Trophoblast cell (in vitro differentiated cells and primary cell): ENCODE measurements around the gene EPB41L2.

Experiments used
- DNase-seq, 2 donors: peaks; one replicate each; pipeline ENCODE4 v3.0.0-alpha.2; 2016
- H2AFZ ChIP-seq: 2 replicates; pipeline ENCODE4 v1.6.1; 2013; ENCODE audit warnings: low read length, moderate library complexity, mild to moderate bottlenecking; ENCODE audit not compliant: insufficient read depth, poor library complexity
- H2AK5ac ChIP-seq: 2 replicates; pipeline ENCODE4 v1.6.1; 2013; ENCODE audit warnings: mild to moderate bottlenecking, low read length
- H2BK120ac ChIP-seq: 2 replicates; pipeline ENCODE4 v1.6.1; 2013; ENCODE audit warnings: low read length, mild to moderate bottlenecking, moderate library complexity; ENCODE audit not compliant: insufficient read depth, poor library complexity
- H2BK12ac ChIP-seq: 2 replicates; pipeline ENCODE4 v1.6.1; 2013; ENCODE audit warnings: mild to moderate bottlenecking, low read length, moderate library complexity
- H2BK5ac ChIP-seq: 2 replicates; pipeline ENCODE4 v1.6.1; 2013; ENCODE audit warnings: low read length, low read depth, moderate library complexity, mild to moderate bottlenecking; ENCODE audit not compliant: poor library complexity
- H3K14ac ChIP-seq: 2 replicates; pipeline ENCODE4 v1.6.1; 2013; ENCODE audit warnings: mild to moderate bottlenecking, low read length
- H3K18ac ChIP-seq: 2 replicates; pipeline ENCODE4 v1.6.1; 2013; ENCODE audit warnings: mild to moderate bottlenecking, low read length
- H3K23ac ChIP-seq: 2 replicates; pipeline ENCODE4 v1.6.1; 2013; ENCODE audit warnings: low read length
- H3K27ac ChIP-seq: 2 replicates; pipeline ENCODE4 v1.5.1; 2013; ENCODE audit warnings: low read depth, mild to moderate bottlenecking, inconsistent platforms, low read length, moderate library complexity
- H3K27me3 ChIP-seq: 2 replicates; pipeline ENCODE4 v1.6.1; 2013; ENCODE audit warnings: inconsistent platforms, mild to moderate bottlenecking, low read length, moderate library complexity; ENCODE audit not compliant: insufficient read depth
- H3K36me3 ChIP-seq, 2 experiments: 1 replicate in 1 of 2; 2 replicates in 1 of 2; pipeline ENCODE4 v1.6.1; 2013; ENCODE audit warnings: low read length in 2 of 2, mild to moderate bottlenecking in 2 of 2, moderate library complexity in 1 of 2; ENCODE audit not compliant: insufficient read depth in 2 of 2, control insufficient read depth in 1 of 2
- H3K4ac ChIP-seq: 2 replicates; pipeline ENCODE4 v1.6.1; 2013; ENCODE audit warnings: low read depth, mild to moderate bottlenecking, low read length, moderate library complexity
- H3K4me1 ChIP-seq, 2 experiments: 1 replicate in 1 of 2; 2 replicates in 1 of 2; pipeline ENCODE4 v1.6.1; 2013; ENCODE audit warnings: low read length in 2 of 2, mild to moderate bottlenecking in 2 of 2, moderate library complexity in 1 of 2; ENCODE audit not compliant: insufficient read depth in 2 of 2, control insufficient read depth in 1 of 2
- H3K4me2 ChIP-seq: 2 replicates; pipeline ENCODE4 v1.6.1; 2013; ENCODE audit warnings: inconsistent platforms, mild to moderate bottlenecking, low read length, moderate library complexity
- H3K4me3 ChIP-seq: 2 replicates; pipeline ENCODE4 v1.5.1; 2013; ENCODE audit warnings: mild to moderate bottlenecking, low read depth, low read length, inconsistent platforms
- H3K79me1 ChIP-seq: one replicate; pipeline ENCODE4 v1.6.1; 2013; ENCODE audit warnings: low read length
- H3K79me2 ChIP-seq: 2 replicates; pipeline ENCODE4 v1.6.1; 2013; ENCODE audit warnings: low read length, mild to moderate bottlenecking; ENCODE audit not compliant: control insufficient read depth, insufficient read depth, poor library complexity
- H3K9ac ChIP-seq: 2 replicates; pipeline ENCODE4 v1.6.1; 2013; ENCODE audit warnings: mild to moderate bottlenecking, low read length
- H3K9me3 ChIP-seq: 2 replicates; pipeline ENCODE4 v1.6.1; 2013; ENCODE audit warnings: low read depth, mild to moderate bottlenecking, control low read depth, inconsistent platforms, low read length; ENCODE audit not compliant: insufficient read depth
- H4K12ac ChIP-seq: 2 replicates; pipeline ENCODE4 v1.6.1; 2013; ENCODE audit warnings: low read depth, mild to moderate bottlenecking, low read length, moderate library complexity
- H4K8ac ChIP-seq: 2 replicates; pipeline ENCODE4 v1.6.1; 2013; ENCODE audit warnings: low read depth, mild to moderate bottlenecking, low read length, moderate library complexity
- H4K91ac ChIP-seq: one replicate; pipeline ENCODE4 v1.6.1; 2013; ENCODE audit warnings: low read depth, mild to moderate bottlenecking, low read length, moderate library complexity
- WGBS: extraction: QIAGEN DNeasy Blood & Tissue Kit; methylation state at CpG from one replicate; pipeline ENCODE4 v1.1.7; 2013; ENCODE audit warnings: missing lambda C conversion rate; ENCODE audit not compliant: insufficient read length, insufficient coverage; ENCODE audit errors: extremely low coverage; 5-methylcytosine and 5-hydroxymethylcytosine counted together

EPB41L2 gene

GRCh38 chr6:130858498-130859160, 204.4 kb downstream of the EPB41L2 start:
- Histone ChIP-seq H2AFZ (no peak overlapping the region), H3K4me2 (no peak overlapping the region), H3K36me3 (no peaks in the 10 kb centered on the region), H3K4me3 (no peak overlapping the region), H2BK12ac (no peak overlapping the region), H3K23ac (no peak overlapping the region), H3K27ac (no peak overlapping the region), H3K14ac (no peak overlapping the region), H3K9ac (no peak overlapping the region), H3K4me1 (peaks cover 0 to 8% of the 10 kb centered on the region in 2 experiments), H3K27me3 (no peaks in the 10 kb centered on the region), H3K9me3 (no peaks in the 10 kb centered on the region), H3K18ac (no peak overlapping the region), H3K79me1 (peaks cover 2% of the 10 kb centered on the region), H4K8ac (no peak overlapping the region), H2BK120ac (no peak overlapping the region), H3K79me2 (no peaks in the 10 kb centered on the region), H2BK5ac (no peak overlapping the region), H4K91ac (no peak overlapping the region), H2AK5ac (no peak overlapping the region), H3K4ac (no peak overlapping the region), H4K12ac (no peak overlapping the region)
- WGBS, result no CpG with 5 or more reads among the region's 2 CpGs
- DNase-seq, result no peak

DNA sequence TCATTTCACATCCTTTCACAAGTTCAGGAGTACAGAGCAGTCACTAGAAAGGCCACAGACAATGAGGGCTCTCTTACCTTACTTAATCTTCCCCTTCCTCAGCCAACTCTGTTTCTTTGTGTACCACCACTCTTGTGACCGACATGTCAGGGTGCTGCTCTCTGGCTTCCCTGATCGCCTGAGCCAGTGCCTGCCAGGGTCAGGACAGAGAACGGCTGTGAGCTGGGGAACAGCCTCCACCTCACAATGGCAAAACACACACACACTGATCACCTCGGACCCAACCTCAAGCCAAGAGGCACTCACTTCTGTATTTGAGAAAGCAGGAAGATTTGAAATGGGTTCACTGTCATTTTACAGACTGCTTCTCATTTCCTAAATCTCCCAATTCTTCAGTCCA, 205.0 kb downstream of the EPB41L2 start:
- H3K4ac ChIP-seq, result no peak overlapping the region
- peak overlapping the region; percentile 23 for H4K91ac ChIP-seq
- peaks cover 2% of the 10 kb centered on the region for H3K79me1 ChIP-seq
- no peak overlapping the region for H2BK120ac ChIP-seq
- H3K9ac ChIP-seq, result no peak overlapping the region
- no peak overlapping the region for H2BK5ac ChIP-seq
- H3K79me2 ChIP-seq, result no peaks in the 10 kb centered on the region
- H3K18ac ChIP-seq, result no peak overlapping the region
- no peaks in the 10 kb centered on the region for H3K27me3 ChIP-seq
- H2AK5ac ChIP-seq, result no peak overlapping the region
- no peak overlapping the region for H4K8ac ChIP-seq
- H3K27ac ChIP-seq, result peak overlapping the region; percentile 8
- no peak overlapping the region for H3K23ac ChIP-seq
- H3K4me2 ChIP-seq, result no peak overlapping the region
- no peaks in the 10 kb centered on the region for H3K9me3 ChIP-seq
- no peak overlapping the region for H4K12ac ChIP-seq
- no peak overlapping the region for H3K4me3 ChIP-seq
- H3K36me3 ChIP-seq, result no peaks in the 10 kb centered on the region
- H2BK12ac ChIP-seq, result no peak overlapping the region
- peaks cover 0 to 8% of the 10 kb centered on the region in 2 experiments for H3K4me1 ChIP-seq
- DNase-seq, result no peak
- peak overlapping the region; percentile 9 for H3K14ac ChIP-seq
- no CpG with 5 or more reads among the region's 4 CpGs for WGBS
- H2AFZ ChIP-seq, result no peak overlapping the region

DNA sequence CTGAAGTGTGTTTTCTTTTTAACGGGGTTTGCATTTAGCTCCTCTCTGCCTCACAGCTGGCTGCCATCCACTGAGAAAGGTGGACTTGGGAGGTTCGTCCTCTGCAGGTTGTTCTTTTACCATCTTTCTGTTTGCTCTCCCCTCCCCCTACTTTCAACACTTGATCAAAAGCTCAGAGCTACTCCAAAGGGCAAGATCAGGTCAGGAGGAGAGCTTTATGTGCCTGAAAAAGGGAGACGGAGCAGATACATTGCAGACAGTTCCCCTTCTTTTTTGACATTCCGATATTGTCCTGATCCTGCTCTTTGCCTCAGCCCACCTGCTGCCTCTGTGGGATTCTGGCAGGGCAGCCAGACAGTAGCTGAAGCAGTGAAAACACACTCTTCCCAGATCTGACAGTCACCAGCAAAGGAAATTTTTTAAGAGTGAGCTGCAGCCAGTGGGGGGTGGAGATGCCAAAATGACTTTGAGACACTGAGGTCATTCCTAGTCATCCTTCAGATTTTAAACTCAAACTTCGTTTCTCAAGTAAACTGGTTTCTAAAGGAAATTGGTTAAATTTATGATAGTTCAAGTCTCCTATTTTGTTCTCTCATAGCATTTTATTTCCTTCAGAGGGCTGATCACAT, 209.4 kb downstream of the EPB41L2 start:
- H4K91ac ChIP-seq, result no peak overlapping the region
- H4K12ac ChIP-seq, result no peak overlapping the region
- H2AFZ ChIP-seq, result no peak overlapping the region
- no peak overlapping the region for H3K18ac ChIP-seq
- H2BK12ac ChIP-seq, result no peak overlapping the region
- peaks cover 0 to 2% of the 10 kb centered on the region in 2 experiments for H3K4me1 ChIP-seq
- WGBS, result no CpG with 5 or more reads among the region's 5 CpGs
- H3K27ac ChIP-seq, result no peak overlapping the region
- no peak overlapping the region for H2BK120ac ChIP-seq
- no peak overlapping the region for H3K4ac ChIP-seq
- no peak overlapping the region for H2BK5ac ChIP-seq
- H3K27me3 ChIP-seq, result no peaks in the 10 kb centered on the region
- H3K23ac ChIP-seq, result no peak overlapping the region
- no peak overlapping the region for H4K8ac ChIP-seq
- peaks cover 1% of the 10 kb centered on the region for H3K9me3 ChIP-seq
- DNase-seq, result no peak
- H3K36me3 ChIP-seq, result no peaks in the 10 kb centered on the region
- no peaks in the 10 kb centered on the region for H3K79me2 ChIP-seq
- H3K79me1 ChIP-seq, result peaks cover 2% of the 10 kb centered on the region
- H2AK5ac ChIP-seq, result no peak overlapping the region
- H3K9ac ChIP-seq, result no peak overlapping the region
- H3K4me3 ChIP-seq, result no peak overlapping the region
- no peak overlapping the region for H3K14ac ChIP-seq
- no peak overlapping the region for H3K4me2 ChIP-seq

DNA sequence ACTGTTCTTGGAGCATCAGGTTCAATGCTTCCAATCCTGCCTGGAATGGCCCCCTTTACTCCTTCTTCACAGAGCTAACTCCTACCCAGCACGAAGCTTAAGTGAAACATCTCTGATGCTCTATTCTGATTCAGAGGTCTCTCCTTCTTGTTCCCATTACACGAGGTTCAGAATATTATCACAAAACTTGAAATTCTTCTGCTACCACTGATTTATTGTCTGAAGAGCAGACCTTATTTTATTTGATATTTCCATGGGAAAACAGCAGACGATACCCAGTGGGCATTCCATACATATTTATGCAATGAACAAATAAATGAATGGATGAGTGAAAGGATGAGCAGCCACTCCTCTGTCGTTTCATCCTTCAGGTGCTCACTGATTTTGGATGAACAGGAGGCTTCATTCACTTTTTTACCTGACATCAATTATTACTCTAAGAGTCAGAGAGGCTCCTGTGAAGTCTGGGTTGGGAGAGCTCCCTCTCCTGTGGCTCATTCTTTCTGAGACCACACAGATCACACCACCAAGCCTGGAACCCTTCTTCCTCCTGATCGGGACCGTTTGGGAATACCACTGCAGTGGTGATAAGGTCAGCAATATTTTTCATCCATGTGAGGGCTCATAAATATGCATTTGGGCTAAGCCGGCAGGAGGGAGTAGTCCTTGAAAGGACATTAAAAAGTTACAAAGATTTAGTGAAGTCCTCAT, 210.0 kb downstream of the EPB41L2 start:
- Histone ChIP-seq H3K23ac (no peak overlapping the region), H2BK5ac (no peak overlapping the region)
- no CpG with 5 or more reads among the region's 7 CpGs for WGBS

More for the DNA sequence above, 210.0 kb downstream of the EPB41L2 start:
- H3K36me3 ChIP-seq, result no peaks in the 10 kb centered on the region
- no peaks in the 10 kb centered on the region for H3K27me3 ChIP-seq
- H3K27ac ChIP-seq, result no peak overlapping the region
- peaks cover under 1% of the 10 kb centered on the region for H3K79me1 ChIP-seq
- no peak overlapping the region for H2AK5ac ChIP-seq
- no peak overlapping the region for H3K4me3 ChIP-seq
- no peak overlapping the region for H2BK120ac ChIP-seq
- no peak overlapping the region for H3K4ac ChIP-seq
- no peak overlapping the region for H2BK12ac ChIP-seq
- no peak overlapping the region for H4K8ac ChIP-seq
- H3K9me3 ChIP-seq, result peaks cover 1% of the 10 kb centered on the region
- no peak for DNase-seq
- no peak overlapping the region for H3K14ac ChIP-seq
- peaks cover 0 to under 1% of the 10 kb centered on the region in 2 experiments for H3K4me1 ChIP-seq
- H3K4me2 ChIP-seq, result no peak overlapping the region
- H3K9ac ChIP-seq, result no peak overlapping the region
- no peaks in the 10 kb centered on the region for H3K79me2 ChIP-seq
- no peak overlapping the region for H2AFZ ChIP-seq
- no peak overlapping the region for H4K12ac ChIP-seq
- no peak overlapping the region for H3K18ac ChIP-seq
- no peak overlapping the region for H4K91ac ChIP-seq
